CD4-positive, alpha-beta T cell treated with Interleukin-21 for 1 hour (primary cell): ENCODE results near the gene CADPS2.

Experiments used
- DNase-seq: peaks from one replicate; pipeline ENCODE4 v3.0.0-alpha.2; 2020

The CADPS2 gene

GRCh38 chr7:122766593-122766992 is 119.7 kb downstream of the CADPS2 start:
- DNase-seq: no peak

- DNase-seq: no peak
Measured at GRCh38 chr7:122764902-122765301, 121.4 kb downstream of the CADPS2 start.

- no peak for DNase-seq
Measured at GRCh38 chr7:122764020-122764419, 122.2 kb downstream of the CADPS2 start.

- no peak for DNase-seq
Measured at GRCh38 chr7:122762071-122762470, 124.2 kb downstream of the CADPS2 start.

GRCh38 chr7:122758501-122758900 is 127.8 kb downstream of the CADPS2 start:
- no peak for DNase-seq

- no peak for DNase-seq
Measured at GRCh38 chr7:122756860-122757259, 129.4 kb downstream of the CADPS2 start.

GRCh38 chr7:122755696-122756095 is 130.6 kb downstream of the CADPS2 start:
- no peak for DNase-seq

GRCh38 chr7:122752583-122752982 is 133.7 kb downstream of the CADPS2 start:
- DNase-seq: no peak

GRCh38 chr7:122750389-122750788 is 135.9 kb downstream of the CADPS2 start:
- no peak for DNase-seq

- no peak for DNase-seq
Measured at GRCh38 chr7:122748195-122748594, 138.1 kb downstream of the CADPS2 start.

GRCh38 chr7:122746948-122747347 is 139.3 kb downstream of the CADPS2 start:
- no peak for DNase-seq

GRCh38 chr7:122743211-122743610 is 143.0 kb downstream of the CADPS2 start:
- no peak for DNase-seq

GRCh38 chr7:122738947-122739346 is 147.3 kb downstream of the CADPS2 start:
- no peak for DNase-seq

- DNase-seq: no peak
Measured at GRCh38 chr7:122736183-122736582, 150.1 kb downstream of the CADPS2 start.

GRCh38 chr7:122727759-122728158 is 158.5 kb downstream of the CADPS2 start:
- DNase-seq: no peak

GRCh38 chr7:122727354-122727753 is 158.9 kb downstream of the CADPS2 start:
- DNase-seq: no peak

- no peak for DNase-seq
Measured at GRCh38 chr7:122726881-122727280, 159.4 kb downstream of the CADPS2 start.

GRCh38 chr7:122724366-122724765 is 161.9 kb downstream of the CADPS2 start:
- no peak for DNase-seq

GRCh38 chr7:122719010-122719578 is 167.2 kb downstream of the CADPS2 start:
- DNase-seq: no peak

- no peak for DNase-seq
Measured at GRCh38 chr7:122717356-122718089, 168.7 kb downstream of the CADPS2 start.

GRCh38 chr7:122715183-122715582 is 171.1 kb downstream of the CADPS2 start:
- no peak for DNase-seq

- DNase-seq: no peak
Measured at GRCh38 chr7:122710916-122711315, 175.3 kb downstream of the CADPS2 start.

- no peak for DNase-seq
Measured at GRCh38 chr7:122709930-122710646, 176.2 kb downstream of the CADPS2 start.

GRCh38 chr7:122706836-122707235 is 179.4 kb downstream of the CADPS2 start:
- no peak for DNase-seq
